Activated CD4-positive, alpha-beta T cell treated with anti-CD3 and anti-CD28 coated beads for 36 hours (primary cell): ENCODE measurements around the gene LMBR1. TPM values are rescaled to one million over a fixed set of nuclear protein-coding genes. Genes with fewer than 3 reads are reported as not detected.
"Not testable (repeated sequence)": the region's sequence is repeated elsewhere in the genome, so short reads cannot be mapped to it uniquely, and the experiment has no call there.

Experiments
- ATAC-seq: fragments of 200-7000 bp; cut with Tn5 transposase; one replicate; pipeline ENCODE4 v1.10.0; 2021; ENCODE audit warnings: mild to moderate bottlenecking, moderate library complexity
- CTCF ChIA-PET: fragments of 350-600 bp; sonication (Branson Sonifier 250); formaldehyde crosslinking; loops from one replicate; lab custom pipeline; 2021; ENCODE audit warnings: antibody characterized with exemption; lab: Charles Lee
- POLR2A ChIA-PET: fragments of 350-600 bp; sonication (Branson Sonifier 250); formaldehyde crosslinking; loops from one replicate; lab custom pipeline; 2021; ENCODE audit warnings: antibody characterized with exemption, inconsistent platforms; lab: Charles Lee
- DNase-seq: peaks from one replicate; pipeline ENCODE4 v3.0.0-alpha.2; 2020
- H3K27ac Mint-ChIP-seq: one replicate; pipeline ENCODE4 v1.8.0; 2021; ENCODE audit warnings: mixed read lengths
- H3K27me3 Mint-ChIP-seq: one replicate; pipeline ENCODE4 v1.8.0; 2021; ENCODE audit warnings: mixed read lengths
- H3K36me3 Mint-ChIP-seq: one replicate; pipeline ENCODE4 v1.8.0; 2021; ENCODE audit warnings: low read depth, mixed read lengths
- H3K4me1 Mint-ChIP-seq: one replicate; pipeline ENCODE4 v1.8.0; 2021; ENCODE audit warnings: mixed read lengths
- H3K4me3 Mint-ChIP-seq: one replicate; pipeline ENCODE4 v1.8.0; 2021; ENCODE audit warnings: mild to moderate bottlenecking, moderate library complexity, mixed read lengths
- H3K9me3 Mint-ChIP-seq: one replicate; pipeline ENCODE4 v1.8.0; 2021; ENCODE audit warnings: low read depth, mixed read lengths
- intact Hi-C, 2 experiments: fragments of 100-400 bp; cut with DNase I in 1 of 2; cut with micrococcal nuclease in 1 of 2; formaldehyde crosslinking; loops; one replicate each; pipeline versions ENCODE4 v1.14.2 to v1.15.1; 2022 to 2024; cut with DNase I, micrococcal nuclease
- total RNA-seq, 2 experiments: library from RNA; stranded (reverse); gene quantifications; one replicate each; pipeline ENCODE4 v1.2.3, GENCODE V29; 2021

LMBR1 gene
- total RNA-seq, 2 experiments from 2014 or later = 31.0 to 39.0 TPM

GRCh38 chr7:156722043-156722826, 170.7 kb downstream of the LMBR1 start:
- CTCF ChIA-PET = no interaction called here

GRCh38 chr7:156703773-156704482, 189.1 kb downstream of the LMBR1 start:
- peaks cover 24% of the 10 kb centered on the region for H3K9me3 Mint-ChIP-seq
- intact Hi-C loops = no loop called here
- DNase-seq (no peak), ATAC-seq (no peak)
- H3K36me3 Mint-ChIP-seq = peaks cover 69% of the 10 kb centered on the region
- POLR2A ChIA-PET = no interaction called here
- no peak overlapping the region for H3K27ac Mint-ChIP-seq
- peaks cover 5% of the 10 kb centered on the region for H3K4me1 Mint-ChIP-seq
- H3K27me3 Mint-ChIP-seq = no peaks in the 10 kb centered on the region
- CTCF ChIA-PET = no interaction called here
- no peak overlapping the region for H3K4me3 Mint-ChIP-seq

More at GRCh38 chr7:156722043-156722826, 170.7 kb downstream of the LMBR1 start:
- Mint-ChIP-seq H3K36me3 (peaks cover 17% of the 10 kb centered on the region), H3K27ac (no peak overlapping the region), H3K27me3 (no peaks in the 10 kb centered on the region), H3K4me3 (no peak overlapping the region), H3K9me3 (no peaks in the 10 kb centered on the region), H3K4me1 (no peaks in the 10 kb centered on the region)
- DNase-seq = no peak
- POLR2A ChIA-PET = no interaction called here
- no peak for ATAC-seq
- intact Hi-C loops = no loop called here

GRCh38 chr7:156703209-156703608, 189.8 kb downstream of the LMBR1 start:
- no peak overlapping the region for H3K27ac Mint-ChIP-seq
- H3K4me1 Mint-ChIP-seq = peaks cover 5% of the 10 kb centered on the region
- no peak for DNase-seq
- H3K4me3 Mint-ChIP-seq = no peak overlapping the region
- no peaks in the 10 kb centered on the region for H3K27me3 Mint-ChIP-seq
- H3K9me3 Mint-ChIP-seq = peaks cover 24% of the 10 kb centered on the region
- intact Hi-C loops = no loop called here
- no peak for ATAC-seq
- peaks cover 68% of the 10 kb centered on the region for H3K36me3 Mint-ChIP-seq
- CTCF ChIA-PET = no interaction called here
- POLR2A ChIA-PET = no interaction called here

- H3K4me3 Mint-ChIP-seq = no peak overlapping the region
- H3K4me1 Mint-ChIP-seq = peaks cover 5% of the 10 kb centered on the region
- CTCF ChIA-PET = no interaction called here
- intact Hi-C loops = no loop called here
- DNase-seq (no peak), ATAC-seq (no peak)
- H3K27me3 Mint-ChIP-seq = no peaks in the 10 kb centered on the region
- POLR2A ChIA-PET = no interaction called here
- peaks cover 25% of the 10 kb centered on the region for H3K9me3 Mint-ChIP-seq
- H3K27ac Mint-ChIP-seq = no peak overlapping the region
- H3K36me3 Mint-ChIP-seq = peaks cover 66% of the 10 kb centered on the region
These were observed 190.6 kb downstream of the LMBR1 start for GRCh38 chr7:156702399-156702798.

GRCh38 chr7:156701787-156702186, 191.2 kb downstream of the LMBR1 start:
- DNase-seq, H3K4me1 Mint-ChIP-seq, H3K27me3 Mint-ChIP-seq, ATAC-seq, H3K4me3 Mint-ChIP-seq, H3K27ac Mint-ChIP-seq, intact Hi-C loops, POLR2A ChIA-PET, CTCF ChIA-PET: not testable (repeated sequence)
- Mint-ChIP-seq H3K9me3 (peaks cover 24% of the 10 kb centered on the region), H3K36me3 (peaks cover 64% of the 10 kb centered on the region)

GRCh38 chr7:156698512-156698911, 194.5 kb downstream of the LMBR1 start:
- CTCF ChIA-PET, DNase-seq, H3K4me3 Mint-ChIP-seq, ATAC-seq, intact Hi-C loops, H3K4me1 Mint-ChIP-seq, H3K27me3 Mint-ChIP-seq, H3K27ac Mint-ChIP-seq, POLR2A ChIA-PET: not testable (repeated sequence)
- peaks cover 54% of the 10 kb centered on the region for H3K36me3 Mint-ChIP-seq
- peaks cover 25% of the 10 kb centered on the region for H3K9me3 Mint-ChIP-seq

GRCh38 chr7:156697283-156697682, 195.7 kb downstream of the LMBR1 start:
- POLR2A ChIA-PET = not testable (repeated sequence)
- Mint-ChIP-seq H3K9me3 (peaks cover 24% of the 10 kb centered on the region), H3K36me3 (peaks cover 54% of the 10 kb centered on the region)

GRCh38 chr7:156693627-156694026, 199.4 kb downstream of the LMBR1 start:
- H3K9me3 Mint-ChIP-seq = peaks cover 19% of the 10 kb centered on the region
- H3K4me1 Mint-ChIP-seq = no peaks in the 10 kb centered on the region
- ChIA-PET CTCF (interaction anchor here (0.7 to 1.1 kb wide), 2 partner anchors 25 to 36 kb away, joined by 3 read pairs; no protein-coding TSS in a partner anchor), POLR2A (no interaction called here)
- H3K27me3 Mint-ChIP-seq = no peaks in the 10 kb centered on the region
- intact Hi-C loops = no loop called here
- no peak for DNase-seq
- peaks cover 34% of the 10 kb centered on the region for H3K36me3 Mint-ChIP-seq
- no peak overlapping the region for H3K4me3 Mint-ChIP-seq
- no peak for ATAC-seq
- no peak overlapping the region for H3K27ac Mint-ChIP-seq

More at GRCh38 chr7:156697283-156697682, 195.7 kb downstream of the LMBR1 start:
- DNase-seq, H3K4me1 Mint-ChIP-seq, intact Hi-C loops, H3K27me3 Mint-ChIP-seq, H3K4me3 Mint-ChIP-seq, CTCF ChIA-PET, H3K27ac Mint-ChIP-seq, ATAC-seq: not testable (repeated sequence)

- no peak for ATAC-seq
- ChIA-PET CTCF (interaction anchor here (1.1 kb wide), 1 partner anchor 37 kb away, joined by 3 read pairs; no protein-coding TSS in a partner anchor), POLR2A (no interaction called here)
- H3K9me3 Mint-ChIP-seq = peaks cover 16% of the 10 kb centered on the region
- H3K4me3 Mint-ChIP-seq = no peak overlapping the region
- DNase-seq = no peak
- H3K36me3 Mint-ChIP-seq = peaks cover 27% of the 10 kb centered on the region
- H3K27me3 Mint-ChIP-seq = no peaks in the 10 kb centered on the region
- H3K27ac Mint-ChIP-seq = no peak overlapping the region
- H3K4me1 Mint-ChIP-seq = no peaks in the 10 kb centered on the region
- intact Hi-C loops = no loop called here
These were observed 200.1 kb downstream of the LMBR1 start for GRCh38 chr7:156692849-156693248.

- peaks cover 19% of the 10 kb centered on the region for H3K36me3 Mint-ChIP-seq
- DNase-seq = no peak
- H3K27me3 Mint-ChIP-seq = no peaks in the 10 kb centered on the region
- H3K4me1 Mint-ChIP-seq = no peaks in the 10 kb centered on the region
- H3K27ac Mint-ChIP-seq = no peak overlapping the region
- CTCF ChIA-PET = no interaction called here
- ATAC-seq = no peak
- intact Hi-C loops = no loop called here
- H3K4me3 Mint-ChIP-seq = no peak overlapping the region
- POLR2A ChIA-PET = interaction anchor here (0.7 kb wide), 1 partner anchor 756 kb away, joined by 4 read pairs; no protein-coding TSS in a partner anchor
- H3K9me3 Mint-ChIP-seq = peaks cover 8% of the 10 kb centered on the region
These were observed 201.2 kb downstream of the LMBR1 start for GRCh38 chr7:156691764-156692163.

- ATAC-seq (no peak), DNase-seq (no peak)
- Mint-ChIP-seq H3K9me3 (no peaks in the 10 kb centered on the region), H3K27me3 (no peaks in the 10 kb centered on the region), H3K36me3 (peaks cover 15% of the 10 kb centered on the region), H3K27ac (no peak overlapping the region), H3K4me1 (no peaks in the 10 kb centered on the region), H3K4me3 (no peak overlapping the region)
- POLR2A ChIA-PET = no interaction called here
- intact Hi-C loops = no loop called here
- CTCF ChIA-PET = no interaction called here
These were observed 208.3 kb downstream of the LMBR1 start for GRCh38 chr7:156684661-156685060.
